ENCODE measurements around the gene PDE6B. TPM values are rescaled to one million over a fixed set of nuclear protein-coding genes. Genes with fewer than 3 reads are reported as not detected.

Gene PDE6B
- total and polyA plus RNA-seq, 8 donors, result 1.1 to 12.3 (median 1.7) TPM; not detected in 4

DNA sequence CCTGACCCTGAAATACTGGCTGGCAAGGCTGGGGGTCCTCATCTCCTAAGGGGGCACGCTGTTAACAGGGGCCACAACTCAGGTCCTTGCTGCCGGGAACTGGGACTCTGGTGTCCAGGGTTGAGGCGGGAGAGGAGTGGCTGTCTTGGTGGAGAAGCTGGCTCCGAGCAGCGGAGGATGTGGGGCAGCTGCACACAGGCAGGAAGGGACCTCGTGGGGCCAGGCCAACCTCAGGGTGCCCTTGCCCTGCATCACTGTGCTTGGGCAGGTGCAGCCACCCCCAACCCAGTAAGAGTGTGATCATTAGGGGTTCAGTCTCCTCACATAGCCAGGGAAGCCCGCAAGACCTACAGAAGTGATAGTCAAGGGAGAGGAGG is 12.6 kb upstream of the PDE6B start:
- intact Hi-C loops (cut with DNase I; ENCODE audit: low total_unique reads), result no loop called here
- TF ChIP-seq EP300 (IDR thresholded peaks at IDR 0.05) (no peak), POLR2A (IDR thresholded peaks at IDR 0.05) (no peak), POLR2AphosphoS5 (IDR thresholded peaks at IDR 0.05) (no peak)
- TF ChIP-seq, protein P1, sequence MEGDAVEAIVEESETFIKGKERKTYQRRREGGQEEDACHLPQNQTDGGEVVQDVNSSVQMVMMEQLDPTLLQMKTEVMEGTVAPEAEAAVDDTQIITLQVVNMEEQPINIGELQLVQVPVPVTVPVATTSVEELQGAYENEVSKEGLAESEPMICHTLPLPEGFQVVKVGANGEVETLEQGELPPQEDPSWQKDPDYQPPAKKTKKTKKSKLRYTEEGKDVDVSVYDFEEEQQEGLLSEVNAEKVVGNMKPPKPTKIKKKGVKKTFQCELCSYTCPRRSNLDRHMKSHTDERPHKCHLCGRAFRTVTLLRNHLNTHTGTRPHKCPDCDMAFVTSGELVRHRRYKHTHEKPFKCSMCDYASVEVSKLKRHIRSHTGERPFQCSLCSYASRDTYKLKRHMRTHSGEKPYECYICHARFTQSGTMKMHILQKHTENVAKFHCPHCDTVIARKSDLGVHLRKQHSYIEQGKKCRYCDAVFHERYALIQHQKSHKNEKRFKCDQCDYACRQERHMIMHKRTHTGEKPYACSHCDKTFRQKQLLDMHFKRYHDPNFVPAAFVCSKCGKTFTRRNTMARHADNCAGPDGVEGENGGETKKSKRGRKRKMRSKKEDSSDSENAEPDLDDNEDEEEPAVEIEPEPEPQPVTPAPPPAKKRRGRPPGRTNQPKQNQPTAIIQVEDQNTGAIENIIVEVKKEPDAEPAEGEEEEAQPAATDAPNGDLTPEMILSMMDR (IDR thresholded peaks at IDR 0.05), result no peak
- Histone ChIP-seq H3K4me3 (no peak overlapping the region), H3K36me3 (no peaks in the 10 kb centered on the region), H3K27me3 (peaks cover 0 to 61% (median 16%) of the 10 kb centered on the region in 3 donors), H3K9me3 (no peaks in the 10 kb centered on the region), H3K27ac (no peak overlapping the region), H3K4me1 (no peaks in the 10 kb centered on the region)
- DNase-seq, result no peak
- WGBS, 5 donors, result 72 to 85% (median 81%) methylated on average over 6 to 7 of the region's 7 CpGs

DNA sequence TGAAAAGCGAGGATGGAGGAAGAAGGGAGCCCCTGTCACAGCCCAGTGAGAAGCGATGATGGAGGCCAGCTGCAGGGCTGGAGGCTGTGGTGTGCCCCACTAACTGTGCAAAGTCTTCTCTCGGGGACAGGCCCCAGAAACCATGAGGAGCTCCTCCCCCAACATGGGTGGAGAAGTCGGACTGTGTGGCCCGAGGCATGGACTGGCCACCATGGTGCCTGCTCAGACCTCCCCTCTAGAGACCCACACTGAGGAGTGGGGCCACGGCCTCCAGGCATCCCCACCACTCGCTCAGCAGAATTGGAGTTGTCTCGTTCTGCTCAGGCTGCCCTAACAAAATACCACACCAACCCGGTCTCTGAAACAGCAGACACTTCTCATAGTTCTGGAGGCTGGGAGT is 12.2 kb upstream of the PDE6B start:
- TF ChIP-seq, protein P1 (IDR thresholded peaks at IDR 0.05), result no peak
- no peak for TF ChIP-seq POLR2A (IDR thresholded peaks at IDR 0.05)
- no peak for TF ChIP-seq POLR2AphosphoS5 (IDR thresholded peaks at IDR 0.05)
- no peak for TF ChIP-seq EP300 (IDR thresholded peaks at IDR 0.05)
- H3K4me3 ChIP-seq, result no peak overlapping the region
- H3K27me3 ChIP-seq, result peaks cover 0 to 59% (median 17%) of the 10 kb centered on the region in 3 donors
- 80 to 84% (median 83%) methylated on average over 4 to 9 of the region's 9 CpGs for WGBS, 5 donors
- H3K4me1 ChIP-seq, result no peaks in the 10 kb centered on the region
- no peak for DNase-seq
- no peak overlapping the region for H3K27ac ChIP-seq
- no peaks in the 10 kb centered on the region for H3K9me3 ChIP-seq
- intact Hi-C loops (cut with DNase I; ENCODE audit: low total_unique reads), result no loop called here
- H3K36me3 ChIP-seq, result no peaks in the 10 kb centered on the region

DNA sequence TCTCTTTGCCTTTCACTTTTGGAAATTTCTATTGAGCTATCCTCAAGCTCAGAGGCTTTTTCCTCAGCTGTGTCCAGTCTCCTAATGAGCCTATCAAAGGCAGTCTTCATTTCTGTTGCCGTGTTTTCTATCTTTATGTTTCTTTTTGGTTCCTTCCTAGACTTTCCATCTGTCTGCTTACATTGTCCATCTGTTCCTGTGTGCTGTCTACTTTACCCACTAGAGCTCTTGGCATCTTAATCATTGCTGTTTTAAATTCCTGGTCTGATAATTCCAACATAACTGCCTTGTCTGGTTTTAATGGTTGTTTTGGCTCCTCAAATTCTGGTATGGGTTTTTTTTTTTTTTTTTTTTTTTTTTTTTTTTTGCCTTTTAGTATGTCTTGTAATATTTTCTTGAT is 9.3 kb upstream of the PDE6B start:
- TF ChIP-seq POLR2AphosphoS5 (IDR thresholded peaks at IDR 0.05) (no peak), POLR2A (IDR thresholded peaks at IDR 0.05) (no peak), EP300 (IDR thresholded peaks at IDR 0.05) (no peak)
- TF ChIP-seq, protein P1 (IDR thresholded peaks at IDR 0.05), result no peak
- Histone ChIP-seq H3K4me3 (no peak overlapping the region), H3K4me1 (no peaks in the 10 kb centered on the region), H3K27me3 (peaks cover 0 to 42% (median 17%) of the 10 kb centered on the region in 3 donors), H3K9me3 (no peaks in the 10 kb centered on the region), H3K36me3 (no peaks in the 10 kb centered on the region), H3K27ac (no peak overlapping the region)
- WGBS, 5 donors, result 48 to 69% (median 67%) methylated on average over 1 of the region's 1 CpG
- DNase-seq, result no peak
- intact Hi-C loops (cut with DNase I; ENCODE audit: low total_unique reads), result no loop called here

DNA sequence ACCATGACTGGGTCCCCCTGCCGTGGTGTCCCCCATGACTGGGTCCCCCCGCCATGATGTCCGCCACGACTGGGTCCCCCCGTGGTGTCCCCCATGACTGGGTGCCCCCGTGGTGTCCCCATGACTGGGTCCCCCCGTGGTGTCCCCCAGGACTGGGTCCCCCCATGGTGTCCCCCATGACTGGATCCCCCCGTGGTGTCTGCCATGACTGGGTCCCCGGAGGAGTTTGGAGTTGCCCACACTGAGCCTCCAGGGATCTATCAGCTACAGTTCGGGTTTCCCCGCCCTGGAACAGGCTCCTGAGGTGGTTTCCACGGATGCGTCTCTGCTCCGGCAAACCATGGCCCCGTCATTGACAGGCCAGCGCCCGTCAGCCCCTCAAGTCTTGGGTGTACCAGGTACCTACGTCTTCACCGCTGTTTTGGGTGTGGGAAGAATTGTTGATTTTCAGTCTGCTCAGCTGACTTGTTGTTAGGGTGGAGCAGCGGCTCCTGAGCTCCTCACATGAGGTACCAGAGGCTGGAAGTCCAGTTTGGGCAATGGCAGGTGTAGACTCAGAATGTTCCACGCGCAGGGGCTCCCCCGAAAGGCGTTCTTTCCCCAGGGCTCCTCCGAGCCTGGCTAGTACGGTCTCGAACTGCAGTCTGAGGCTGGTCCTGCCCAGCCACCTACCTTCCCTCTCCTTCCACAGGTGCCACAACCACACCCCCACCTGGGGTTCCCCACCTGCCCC is 8.3 kb upstream of the PDE6B start:
- no peak overlapping the region for H3K27ac ChIP-seq
- WGBS, 5 donors, result 93 to 94% (median 93%) methylated on average over 24 to 27 of the region's 27 CpGs
- TF ChIP-seq EP300 (IDR thresholded peaks at IDR 0.05) (no peak), POLR2AphosphoS5 (IDR thresholded peaks at IDR 0.05) (no peak), POLR2A (IDR thresholded peaks at IDR 0.05) (no peak)
- TF ChIP-seq, protein P1 (IDR thresholded peaks at IDR 0.05), result no peak
- H3K27me3 ChIP-seq, result peaks cover 0 to 32% (median 14%) of the 10 kb centered on the region in 3 donors
- no peaks in the 10 kb centered on the region for H3K36me3 ChIP-seq
- no peak overlapping the region for H3K4me3 ChIP-seq
- no peaks in the 10 kb centered on the region for H3K9me3 ChIP-seq
- H3K4me1 ChIP-seq, result no peaks in the 10 kb centered on the region
- DNase-seq, result no peak
- intact Hi-C loops (cut with DNase I; ENCODE audit: low total_unique reads), result no loop called here
